Measurements from ENCODE around the gene POLR2J. TPM values are rescaled to one million over a fixed set of nuclear protein-coding genes. Genes with fewer than 3 reads are reported as not detected.

POLR2J gene
- total and polyA plus RNA-seq, 4 donors = 9.6 to 50.3 (median 30.5) TPM

DNA sequence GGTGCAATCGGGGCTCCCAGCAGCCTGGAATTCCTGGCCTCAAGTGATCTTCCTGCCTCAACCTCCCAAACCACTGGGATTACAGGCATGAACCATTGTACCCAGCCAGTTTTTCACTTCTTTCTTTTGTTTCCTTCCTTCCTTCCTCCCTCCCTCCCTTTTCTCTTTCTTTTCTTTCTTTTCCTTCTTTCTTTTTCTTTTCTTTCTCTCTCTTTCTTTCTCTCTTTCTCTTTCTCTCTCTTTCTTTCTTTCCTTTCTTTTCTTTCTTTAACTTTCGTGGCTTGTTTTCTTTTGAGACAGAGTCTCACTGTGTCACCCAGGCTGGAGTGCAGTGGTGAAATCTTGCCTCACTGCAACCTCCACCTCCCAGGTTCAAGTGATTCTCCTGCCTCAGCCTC, 33.0 kb downstream of the POLR2J start:
- H3K4me1 ChIP-seq (ENCODE audit: control insufficient read depth in 4 of 4, insufficient read depth in 4 of 4, low read length in 3 of 4) = no peaks in the 10 kb centered on the region
- no peak for DNase-seq (ENCODE audit: low spot score)
- peaks cover 0 to 2% (median 0%) of the 10 kb centered on the region in 4 donors for H3K36me3 ChIP-seq (ENCODE audit: control insufficient read depth in 4 of 4, insufficient read depth in 3 of 4, low read depth in 1 of 4, low read length in 3 of 4)
- no peaks in the 10 kb centered on the region for H3K9me3 ChIP-seq (ENCODE audit: control insufficient read depth in 4 of 4, low read length in 3 of 4)
- WGBS = 65% methylated on average over 2 of the region's 2 CpGs
- TF ChIP-seq EGR1 (IDR thresholded peaks at IDR 0.05; ENCODE audit: low read depth in 2 of 2) = no peak
- TF ChIP-seq RAD21 (IDR thresholded peaks at IDR 0.05) = no peak
- TF ChIP-seq, protein P1, sequence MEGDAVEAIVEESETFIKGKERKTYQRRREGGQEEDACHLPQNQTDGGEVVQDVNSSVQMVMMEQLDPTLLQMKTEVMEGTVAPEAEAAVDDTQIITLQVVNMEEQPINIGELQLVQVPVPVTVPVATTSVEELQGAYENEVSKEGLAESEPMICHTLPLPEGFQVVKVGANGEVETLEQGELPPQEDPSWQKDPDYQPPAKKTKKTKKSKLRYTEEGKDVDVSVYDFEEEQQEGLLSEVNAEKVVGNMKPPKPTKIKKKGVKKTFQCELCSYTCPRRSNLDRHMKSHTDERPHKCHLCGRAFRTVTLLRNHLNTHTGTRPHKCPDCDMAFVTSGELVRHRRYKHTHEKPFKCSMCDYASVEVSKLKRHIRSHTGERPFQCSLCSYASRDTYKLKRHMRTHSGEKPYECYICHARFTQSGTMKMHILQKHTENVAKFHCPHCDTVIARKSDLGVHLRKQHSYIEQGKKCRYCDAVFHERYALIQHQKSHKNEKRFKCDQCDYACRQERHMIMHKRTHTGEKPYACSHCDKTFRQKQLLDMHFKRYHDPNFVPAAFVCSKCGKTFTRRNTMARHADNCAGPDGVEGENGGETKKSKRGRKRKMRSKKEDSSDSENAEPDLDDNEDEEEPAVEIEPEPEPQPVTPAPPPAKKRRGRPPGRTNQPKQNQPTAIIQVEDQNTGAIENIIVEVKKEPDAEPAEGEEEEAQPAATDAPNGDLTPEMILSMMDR (IDR thresholded peaks at IDR 0.05; ENCODE audit: low read depth, low read length, missing input control) = no peak
- TF ChIP-seq ATF3 (IDR thresholded peaks at IDR 0.05) = no peak
- no peak for TF ChIP-seq FOXA2 (IDR thresholded peaks at IDR 0.05)
- TF ChIP-seq NR2F2 (IDR thresholded peaks at IDR 0.05) = no peak
- no peak for TF ChIP-seq JUND (IDR thresholded peaks at IDR 0.05)
- no peak for TF ChIP-seq TAF1 (conservative IDR thresholded peaks at IDR 0.05)
- TF ChIP-seq HNF4G (IDR thresholded peaks at IDR 0.05) = no peak
- TF ChIP-seq, protein P2, sequence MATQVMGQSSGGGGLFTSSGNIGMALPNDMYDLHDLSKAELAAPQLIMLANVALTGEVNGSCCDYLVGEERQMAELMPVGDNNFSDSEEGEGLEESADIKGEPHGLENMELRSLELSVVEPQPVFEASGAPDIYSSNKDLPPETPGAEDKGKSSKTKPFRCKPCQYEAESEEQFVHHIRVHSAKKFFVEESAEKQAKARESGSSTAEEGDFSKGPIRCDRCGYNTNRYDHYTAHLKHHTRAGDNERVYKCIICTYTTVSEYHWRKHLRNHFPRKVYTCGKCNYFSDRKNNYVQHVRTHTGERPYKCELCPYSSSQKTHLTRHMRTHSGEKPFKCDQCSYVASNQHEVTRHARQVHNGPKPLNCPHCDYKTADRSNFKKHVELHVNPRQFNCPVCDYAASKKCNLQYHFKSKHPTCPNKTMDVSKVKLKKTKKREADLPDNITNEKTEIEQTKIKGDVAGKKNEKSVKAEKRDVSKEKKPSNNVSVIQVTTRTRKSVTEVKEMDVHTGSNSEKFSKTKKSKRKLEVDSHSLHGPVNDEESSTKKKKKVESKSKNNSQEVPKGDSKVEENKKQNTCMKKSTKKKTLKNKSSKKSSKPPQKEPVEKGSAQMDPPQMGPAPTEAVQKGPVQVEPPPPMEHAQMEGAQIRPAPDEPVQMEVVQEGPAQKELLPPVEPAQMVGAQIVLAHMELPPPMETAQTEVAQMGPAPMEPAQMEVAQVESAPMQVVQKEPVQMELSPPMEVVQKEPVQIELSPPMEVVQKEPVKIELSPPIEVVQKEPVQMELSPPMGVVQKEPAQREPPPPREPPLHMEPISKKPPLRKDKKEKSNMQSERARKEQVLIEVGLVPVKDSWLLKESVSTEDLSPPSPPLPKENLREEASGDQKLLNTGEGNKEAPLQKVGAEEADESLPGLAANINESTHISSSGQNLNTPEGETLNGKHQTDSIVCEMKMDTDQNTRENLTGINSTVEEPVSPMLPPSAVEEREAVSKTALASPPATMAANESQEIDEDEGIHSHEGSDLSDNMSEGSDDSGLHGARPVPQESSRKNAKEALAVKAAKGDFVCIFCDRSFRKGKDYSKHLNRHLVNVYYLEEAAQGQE (IDR thresholded peaks at IDR 0.05) = no peak
- TF ChIP-seq, protein P3, sequence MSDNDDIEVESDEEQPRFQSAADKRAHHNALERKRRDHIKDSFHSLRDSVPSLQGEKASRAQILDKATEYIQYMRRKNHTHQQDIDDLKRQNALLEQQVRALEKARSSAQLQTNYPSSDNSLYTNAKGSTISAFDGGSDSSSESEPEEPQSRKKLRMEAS (IDR thresholded peaks at IDR 0.05) = no peak
- TF ChIP-seq FOXA1 (IDR thresholded peaks at IDR 0.05) = no peak
- no peak for TF ChIP-seq HNF4A (conservative IDR thresholded peaks at IDR 0.05)
- no peak for TF ChIP-seq YY1 (IDR thresholded peaks at IDR 0.05)
- no peak overlapping the region for H3K27ac ChIP-seq (ENCODE audit: low read depth in 1 of 2, low read length in 2 of 2)
- H3K9ac ChIP-seq (ENCODE audit: low read depth in 1 of 2, low read length in 2 of 2) = no peak overlapping the region
- H3K27me3 ChIP-seq (ENCODE audit: control insufficient read depth in 4 of 4, insufficient read depth in 4 of 4, low read length in 3 of 4) = no peaks in the 10 kb centered on the region
- no peak overlapping the region for H3K4me3 ChIP-seq (ENCODE audit: low read depth in 1 of 3, low read length in 3 of 3)

- no peak overlapping the region for H3K9ac ChIP-seq (ENCODE audit: low read depth in 1 of 2, low read length in 2 of 2)
- 91% methylated on average over 17 of the region's 17 CpGs for WGBS
- no peak for DNase-seq (ENCODE audit: low spot score)
- peaks cover 0 to 2% (median 0%) of the 10 kb centered on the region in 4 donors for H3K36me3 ChIP-seq (ENCODE audit: control insufficient read depth in 4 of 4, insufficient read depth in 3 of 4, low read depth in 1 of 4, low read length in 3 of 4)
- no peaks in the 10 kb centered on the region for H3K4me1 ChIP-seq (ENCODE audit: control insufficient read depth in 4 of 4, insufficient read depth in 4 of 4, low read length in 3 of 4)
- H3K4me3 ChIP-seq (ENCODE audit: low read depth in 1 of 3, low read length in 3 of 3) = no peak overlapping the region
- no peaks in the 10 kb centered on the region for H3K27me3 ChIP-seq (ENCODE audit: control insufficient read depth in 4 of 4, insufficient read depth in 4 of 4, low read length in 3 of 4)
- H3K9me3 ChIP-seq (ENCODE audit: control insufficient read depth in 4 of 4, low read length in 3 of 4) = no peaks in the 10 kb centered on the region
- H3K27ac ChIP-seq (ENCODE audit: low read depth in 1 of 2, low read length in 2 of 2) = no peak overlapping the region
- TF ChIP-seq, protein P1 (IDR thresholded peaks at IDR 0.05; ENCODE audit: low read depth, low read length, missing input control) = no peak
- no peak for TF ChIP-seq NR2F2 (IDR thresholded peaks at IDR 0.05)
- no peak for TF ChIP-seq SP1 (IDR thresholded peaks at IDR 0.05)
- TF ChIP-seq EGR1 (IDR thresholded peaks at IDR 0.05; ENCODE audit: low read depth in 2 of 2) = no peak
- no peak for TF ChIP-seq GABPA (IDR thresholded peaks at IDR 0.05 in 1 of 2, conservative IDR thresholded peaks at IDR 0.05 in 1 of 2)
- no peak for TF ChIP-seq TAF1 (conservative IDR thresholded peaks at IDR 0.05)
- no peak for TF ChIP-seq HNF4G (IDR thresholded peaks at IDR 0.05)
- TF ChIP-seq, protein P3 (IDR thresholded peaks at IDR 0.05) = no peak
- TF ChIP-seq FOXA1 (IDR thresholded peaks at IDR 0.05) = no peak
- no peak for TF ChIP-seq ATF3 (IDR thresholded peaks at IDR 0.05)
- no peak for TF ChIP-seq JUND (IDR thresholded peaks at IDR 0.05)
- TF ChIP-seq RAD21 (IDR thresholded peaks at IDR 0.05) = no peak
- no peak for TF ChIP-seq FOXA2 (IDR thresholded peaks at IDR 0.05)
- TF ChIP-seq, protein P2 (IDR thresholded peaks at IDR 0.05) = no peak
- TF ChIP-seq HNF4A (conservative IDR thresholded peaks at IDR 0.05) = no peak
- TF ChIP-seq YY1 (IDR thresholded peaks at IDR 0.05) = no peak
Observed at GRCh38 chr7:102444961-102445673, 33.6 kb downstream of the POLR2J start.
